ENCODE data around the gene GNS. TPM values are rescaled to one million over a fixed set of nuclear protein-coding genes. Genes with fewer than 3 reads are reported as not detected.

The GNS gene
- total and polyA plus RNA-seq, 2 of the 4 experiments (the other 2 are of a cell fraction) = 60.4 to 80.7 TPM

DNA sequence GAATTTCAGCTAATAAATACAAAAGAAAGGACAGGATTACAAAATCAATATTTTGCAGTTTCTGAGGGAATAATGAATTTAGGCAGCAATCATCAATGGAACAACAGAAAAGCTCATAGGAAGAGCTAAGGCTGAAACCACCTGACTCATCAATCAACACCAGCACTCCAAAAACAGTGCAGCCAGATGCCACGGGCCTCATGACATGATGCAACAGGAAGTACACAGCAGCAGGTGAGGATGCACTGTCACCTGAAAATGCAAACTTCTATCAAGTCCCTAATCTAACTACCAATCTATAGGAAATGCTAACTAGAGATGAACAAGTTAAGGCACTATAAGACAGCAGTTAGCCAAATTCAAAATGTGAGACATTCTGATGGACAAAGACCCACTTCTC, 21.7 kb downstream of the GNS start:
- CTCF ChIA-PET = no interaction called here
- in situ Hi-C loops (cut with MboI; ENCODE audit: low sequenced_read_pairs) (no loop called here), intact Hi-C loops (cut with micrococcal nuclease) (no loop called here), dilution Hi-C loops (cut with HindIII; ENCODE audit: low sequenced_read_pairs, unreplicated experiment) (no loop called here)
- no TSS peak for BruUV-seq (replicated peaks)
- Histone ChIP-seq H3K9me3 (ENCODE audit: control insufficient read depth, insufficient read depth, low read length) (no peaks in the 10 kb centered on the region), H4K8ac (ENCODE audit: low read depth in 2 of 2, low read length in 2 of 2) (no peak overlapping the region), H4K5ac (ENCODE audit: low read depth, low read length) (no peak overlapping the region), H2BK15ac (ENCODE audit: low read depth, low read length) (no peak overlapping the region), H3K27me3 (ENCODE audit: control insufficient read depth, insufficient read depth, low read length) (no peaks in the 10 kb centered on the region), H3K27ac (ENCODE audit: insufficient read depth, low read length) (no peak overlapping the region), H3K23ac (ENCODE audit: low read depth, low read length) (no peak overlapping the region), H3K9ac (ENCODE audit: low read depth, low read length) (no peak overlapping the region), H2BK120ac (ENCODE audit: low read depth, low read length) (no peak overlapping the region), H3K14ac (replicated peaks; ENCODE audit: low read depth, low read length) (no peak overlapping the region), H3K36me3 (ENCODE audit: control insufficient read depth, insufficient read depth, low read length) (peaks cover 37% of the 10 kb centered on the region), H2AK9ac (replicated peaks; ENCODE audit: low read depth, low read length, poor library complexity) (no peak overlapping the region), H3K9me1 (ENCODE audit: insufficient read depth, low read length) (peaks cover 10% of the 10 kb centered on the region), H2AK5ac (ENCODE audit: low read depth, low read length) (no peak overlapping the region), H2BK20ac (ENCODE audit: low read depth, low read length) (no peak overlapping the region), H3K79me1 (ENCODE audit: low read depth in 1 of 2, low read length in 2 of 2) (0 out of 4 replicates have a peak, but pooled peaks cover 0 to 7% of the 10 kb centered on the region in 2 experiments), H2AFZ (replicated peaks; ENCODE audit: low read length, poor library complexity) (no peak overlapping the region), H3K56ac (ENCODE audit: extremely low read depth, insufficient read depth, low read length) (no peak overlapping the region), H3K4ac (ENCODE audit: low read depth, low read length) (no peak overlapping the region), H3K4me2 (ENCODE audit: low read depth, low read length) (no peak overlapping the region), H4K20me1 (ENCODE audit: insufficient read depth, low read length) (no peaks in the 10 kb centered on the region), H4K91ac (ENCODE audit: insufficient read depth, low read depth, low read length) (no peak overlapping the region), H3K4me1 (ENCODE audit: control insufficient read depth, insufficient read depth, low read length) (peaks cover 3% of the 10 kb centered on the region), H2BK5ac (ENCODE audit: low read depth, low read length, poor library complexity, severe bottlenecking) (no peak overlapping the region), H3K4me3 (ENCODE audit: insufficient read depth, low read depth, low read length) (no peak overlapping the region), H3K18ac (ENCODE audit: low read depth, low read length) (no peak overlapping the region)
- TF ChIP-seq CEBPB (IDR thresholded peaks at IDR 0.05; ENCODE audit: low read depth, low read length) (no peak), RCOR1 (IDR thresholded peaks at IDR 0.05; ENCODE audit: insufficient replicate concordance, low read length) (no peak)
- WGBS, 2 experiments (ENCODE audit: extremely low coverage in 2 of 2, insufficient read length in 1 of 2) = no CpG with 5 or more reads among the region's 1 CpG
- DNase-seq (no peak), ATAC-seq (ENCODE audit: low read depth) (no peak)
- POLR2A ChIA-PET (ENCODE audit: unreplicated experiment) = no interaction called here

Data from IMR-90 (cell line).